Calu3 (cell line): ENCODE measurements around the gene NEK5. TPM values are rescaled to one million over a fixed set of nuclear protein-coding genes. Genes with fewer than 3 reads are reported as not detected.

ENCODE experiments used
- BruUV-seq: library from RNA; stranded (reverse); fragments of 400-500 nt; replicated peaks from 2 replicates; lab custom pipeline; 2021; lab: Mats Ljungman, UMichigan
- CTCF ChIA-PET: fragments of 300-600 bp; sonication (Branson Sonifier 250); formaldehyde crosslinking; loops from one replicate; lab custom pipeline; 2022; ENCODE audit warnings: antibody characterized with exemption; lab: Charles Lee
- DNase-seq: peaks from one replicate; pipeline ENCODE4 v3.0.0; 2022
- H3K27ac Mint-ChIP-seq: one replicate; pipeline ENCODE4 v1.8.0; 2022; ENCODE audit warnings: mixed read lengths; ENCODE audit not compliant: unreplicated experiment
- H3K27me3 Mint-ChIP-seq: one replicate; pipeline ENCODE4 v1.8.0; 2022; ENCODE audit warnings: mixed read lengths; ENCODE audit not compliant: unreplicated experiment
- H3K36me3 Mint-ChIP-seq: one replicate; pipeline ENCODE4 v1.8.0; 2022; ENCODE audit warnings: mild to moderate bottlenecking, moderate library complexity, mixed read lengths; ENCODE audit not compliant: insufficient read depth, unreplicated experiment
- H3K4me1 Mint-ChIP-seq: one replicate; pipeline ENCODE4 v1.8.0; 2022; ENCODE audit warnings: mild to moderate bottlenecking, low read depth, mixed read lengths; ENCODE audit not compliant: unreplicated experiment
- H3K4me3 Mint-ChIP-seq: one replicate; pipeline ENCODE4 v1.8.0; 2022; ENCODE audit warnings: mild to moderate bottlenecking, low read depth, moderate library complexity, mixed read lengths; ENCODE audit not compliant: unreplicated experiment
- H3K9me3 Mint-ChIP-seq: one replicate; pipeline ENCODE4 v1.8.0; 2022; ENCODE audit warnings: low read depth, mixed read lengths; ENCODE audit not compliant: unreplicated experiment
- CTCF ChIP-seq: fragments of 200-600 bp; IDR thresholded peaks from one replicate; pipeline ENCODE4 v1.8.0; 2022; ENCODE audit warnings: antibody characterized with exemption; ENCODE audit not compliant: unreplicated experiment
- intact Hi-C: fragments of 100-400 bp; cut with micrococcal nuclease; formaldehyde crosslinking; loops from one replicate; pipeline ENCODE4 v1.10.0; 2022; ENCODE audit not compliant: unreplicated experiment
- total RNA-seq: library from RNA; stranded (reverse); gene quantifications from 2 replicates; pipeline ENCODE4 v1.2.3, GENCODE V29; 2022

NEK5 gene
- total RNA-seq, 1 experiment from 2014 or later, result 0.38 TPM

DNA sequence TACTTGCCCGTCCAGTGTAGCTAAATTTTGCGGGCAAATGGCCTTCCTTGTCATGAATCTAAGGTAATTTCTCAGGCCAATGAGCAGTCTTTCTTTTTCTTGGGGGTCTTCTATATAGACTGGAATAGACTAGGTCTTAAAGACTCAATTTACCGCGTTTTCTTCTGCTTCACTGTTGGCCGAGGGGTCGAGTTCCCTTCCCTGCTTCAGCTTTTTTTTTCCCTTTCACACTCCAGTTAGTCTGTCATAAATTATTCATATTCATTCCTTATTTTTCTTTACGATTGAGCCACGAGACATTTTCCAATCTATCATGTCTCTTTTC is 116.4 kb downstream of the NEK5 start:
- no TSS peak for BruUV-seq
- Mint-ChIP-seq H3K9me3 (no peaks in the 10 kb centered on the region), H3K4me1 (peaks cover 16% of the 10 kb centered on the region), H3K4me3 (peak overlapping the region; percentile 91), H3K27ac (peak overlapping the region; percentile 97), H3K27me3 (peaks cover 34% of the 10 kb centered on the region), H3K36me3 (peaks cover 27% of the 10 kb centered on the region)
- no peak for DNase-seq
- intact Hi-C loops, result no loop called here
- TF ChIP-seq CTCF, result no peak
- CTCF ChIA-PET, result interaction anchor here (0.6 kb wide), 1 partner anchor 115 kb away, joined by 3 read pairs; no protein-coding TSS in a partner anchor

GRCh38 chr13:52011632-52012511 is 117.0 kb downstream of the NEK5 start, which contains the start of gene ALG11:
ALG11 (plus strand) TSS chr13:52012398; CDS start chr13:52012419, 21 bp downstream.
- no peaks in the 10 kb centered on the region for H3K9me3 Mint-ChIP-seq
- peak within 1 kb of the TSS; percentile 97 for H3K27ac Mint-ChIP-seq
- TF ChIP-seq CTCF, result no peak
- intact Hi-C loops, result no loop called here
- CTCF ChIA-PET, result interaction anchor here (0.6 kb wide), 1 partner anchor 116 kb away, joined by 3 read pairs; no protein-coding TSS in a partner anchor
- no TSS peak for BruUV-seq
- peak; percentile 98 for DNase-seq
- H3K36me3 Mint-ChIP-seq, result peaks cover 27% of the 10 kb centered on the region
- peaks cover 18% of the 10 kb centered on the region for H3K4me1 Mint-ChIP-seq
- H3K4me3 Mint-ChIP-seq, result peak within 1 kb of the TSS; percentile 91
- H3K27me3 Mint-ChIP-seq, result peaks cover 40% of the 10 kb centered on the region

DNA sequence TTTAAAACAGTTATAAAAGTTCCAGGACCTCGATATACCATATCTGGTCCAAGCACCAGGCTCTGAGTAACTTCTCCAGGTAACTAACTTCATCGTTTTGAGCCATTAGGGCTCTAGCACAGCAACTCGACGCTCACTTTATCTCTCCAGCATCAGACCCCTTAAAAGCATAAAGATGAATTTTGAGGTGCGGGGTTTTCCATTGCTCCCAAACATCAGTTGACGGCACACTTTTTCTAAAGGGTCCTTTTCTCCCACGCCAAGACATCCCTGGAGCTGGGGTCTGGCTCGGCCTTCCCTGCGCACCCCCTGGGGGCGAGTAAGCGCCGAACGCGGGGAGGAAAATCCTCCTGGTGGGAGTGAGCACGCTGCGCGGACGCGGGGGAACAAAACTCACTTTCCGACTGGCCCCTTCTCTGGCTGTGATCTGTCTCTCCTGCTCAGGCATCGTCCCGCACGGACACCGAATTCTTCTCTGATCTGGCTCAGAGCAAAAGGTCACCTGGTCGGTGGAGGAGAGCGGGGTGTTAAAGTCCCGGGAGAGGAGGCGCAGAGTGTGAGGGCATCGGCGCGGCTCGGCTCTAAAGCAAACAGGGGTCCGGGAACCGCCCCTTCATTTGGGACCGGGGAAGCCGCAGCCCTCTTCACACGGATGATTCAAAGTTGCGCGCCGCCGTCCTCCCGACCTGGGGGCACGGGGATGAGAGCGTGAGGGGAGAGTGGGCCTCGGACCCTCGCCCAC is 117.8 kb downstream of the NEK5 start, which contains the start of gene ATP7B:
TSS of gene ATP7B (minus strand) at position 561 of the 742 bp plus-strand sequence. CDS start at position 448, 113 bp downstream.
- peaks cover 26% of the 10 kb centered on the region for H3K4me1 Mint-ChIP-seq
- BruUV-seq, result TSS peak; percentile 38
- intact Hi-C loops, result no loop called here
- H3K9me3 Mint-ChIP-seq, result no peaks in the 10 kb centered on the region
- H3K4me3 Mint-ChIP-seq, result peak within 1 kb of the TSS; percentile 91
- peak within 1 kb of the TSS; percentile 97 for H3K27ac Mint-ChIP-seq
- H3K36me3 Mint-ChIP-seq, result peaks cover 27% of the 10 kb centered on the region
- DNase-seq, result no peak
- CTCF ChIA-PET, result no interaction called here
- peaks cover 48% of the 10 kb centered on the region for H3K27me3 Mint-ChIP-seq
- no peak for TF ChIP-seq CTCF

- H3K4me3 Mint-ChIP-seq, result no peak overlapping the region
- intact Hi-C loops, result loop anchor here (10.0 kb wide), 2 partner anchors 115 to 195 kb away; no protein-coding TSS in a partner anchor
- no peaks in the 10 kb centered on the region for H3K9me3 Mint-ChIP-seq
- H3K27me3 Mint-ChIP-seq, result peaks cover 54% of the 10 kb centered on the region
- peaks cover 27% of the 10 kb centered on the region for H3K36me3 Mint-ChIP-seq
- no peak overlapping the region for H3K27ac Mint-ChIP-seq
- DNase-seq, result no peak
- no peak for TF ChIP-seq CTCF
- CTCF ChIA-PET, result no interaction called here
- BruUV-seq, result no TSS peak
- H3K4me1 Mint-ChIP-seq, result peaks cover 27% of the 10 kb centered on the region
Observed at GRCh38 chr13:52009946-52010345, 118.9 kb downstream of the NEK5 start.
